OCI-LY3 (cell line): Measurements from ENCODE around the gene PC.
A peak's percentile ranks its signal among the peaks of the same experiment; 100 is the strongest.

ENCODE experiments used
- H2AFZ ChIP-seq: fragments of 200-600, 300-600 bp; shearing (Covaris generic); 2 replicates; pipeline ENCODE4 v1.6.0; 2014; ENCODE audit warnings: antibody characterized with exemption, low read depth, low read length
- H3K27ac ChIP-seq: fragments of 200-600, 300-600 bp; sonication (generic); 2 replicates; pipeline ENCODE4 v1.5.1; 2014; ENCODE audit warnings: mild to moderate bottlenecking, low read length, moderate library complexity, mixed read lengths
- H3K27me3 ChIP-seq: fragments of 200-600, 300-600 bp; sonication (generic); 2 replicates; pipeline ENCODE4 v1.6.1; 2014; ENCODE audit warnings: low read depth, low read length, mixed read lengths
- H3K36me3 ChIP-seq: fragments of 200-600, 300-600 bp; sonication (generic); replicated peaks from 2 replicates; pipeline ENCODE3; 2014; ENCODE audit warnings: low read depth, low read length, mixed read lengths
- H3K4me1 ChIP-seq: fragments of 300-600, 200-600 bp; sonication (generic); 2 replicates; pipeline ENCODE4 v1.6.1; 2014; ENCODE audit warnings: low read length, mixed read lengths
- H3K4me2 ChIP-seq: fragments of 200-600, 300-600 bp; sonication (generic); 2 replicates; pipeline ENCODE4 v1.6.1; 2014; ENCODE audit warnings: low read length, mixed read lengths
- H3K4me3 ChIP-seq: fragments of 300-600, 200-600 bp; sonication (generic); 2 replicates; pipeline ENCODE4 v1.5.1; 2014; ENCODE audit warnings: antibody characterized with exemption, mild to moderate bottlenecking, low read length, moderate library complexity
- H3K79me2 ChIP-seq: fragments of 300-600, 200-600 bp; shearing (Covaris generic); 2 replicates; pipeline ENCODE4 v1.6.1; 2014; ENCODE audit warnings: mild to moderate bottlenecking, low read length, mixed read lengths
- H3K9ac ChIP-seq: fragments of 300-600, 200-600 bp; shearing (Covaris generic); 2 replicates; pipeline ENCODE4 v1.6.0; 2014; ENCODE audit warnings: mild to moderate bottlenecking, low read length, moderate library complexity
- H3K9me3 ChIP-seq: fragments of 200-600, 300-600 bp; shearing (Covaris generic); 2 replicates; pipeline ENCODE4 v1.6.1; 2014; ENCODE audit warnings: low read length, mixed read lengths; ENCODE audit not compliant: insufficient read depth
- H4K20me1 ChIP-seq: fragments of 200-600, 300-600 bp; sonication (generic); 2 replicates; pipeline ENCODE4 v1.6.1; 2016; ENCODE audit warnings: low read length, mixed read lengths; ENCODE audit not compliant: insufficient read depth
- EZH2phosphoT487 ChIP-seq: fragments of 200-600 bp; shearing (Covaris generic); IDR thresholded peaks from 2 replicates; pipeline ENCODE4 v1.6.1; 2018; ENCODE audit warnings: antibody characterized with exemption, mixed run types, low read depth
- TF ChIP-seq, protein P1 (sequence below): fragments of 200-600, 300-600 bp; sonication (generic); IDR thresholded peaks from 2 replicates; pipeline ENCODE4 v1.5.1; 2014; ENCODE audit warnings: antibody characterized with exemption, low read length, low read depth

The PC gene

DNA sequence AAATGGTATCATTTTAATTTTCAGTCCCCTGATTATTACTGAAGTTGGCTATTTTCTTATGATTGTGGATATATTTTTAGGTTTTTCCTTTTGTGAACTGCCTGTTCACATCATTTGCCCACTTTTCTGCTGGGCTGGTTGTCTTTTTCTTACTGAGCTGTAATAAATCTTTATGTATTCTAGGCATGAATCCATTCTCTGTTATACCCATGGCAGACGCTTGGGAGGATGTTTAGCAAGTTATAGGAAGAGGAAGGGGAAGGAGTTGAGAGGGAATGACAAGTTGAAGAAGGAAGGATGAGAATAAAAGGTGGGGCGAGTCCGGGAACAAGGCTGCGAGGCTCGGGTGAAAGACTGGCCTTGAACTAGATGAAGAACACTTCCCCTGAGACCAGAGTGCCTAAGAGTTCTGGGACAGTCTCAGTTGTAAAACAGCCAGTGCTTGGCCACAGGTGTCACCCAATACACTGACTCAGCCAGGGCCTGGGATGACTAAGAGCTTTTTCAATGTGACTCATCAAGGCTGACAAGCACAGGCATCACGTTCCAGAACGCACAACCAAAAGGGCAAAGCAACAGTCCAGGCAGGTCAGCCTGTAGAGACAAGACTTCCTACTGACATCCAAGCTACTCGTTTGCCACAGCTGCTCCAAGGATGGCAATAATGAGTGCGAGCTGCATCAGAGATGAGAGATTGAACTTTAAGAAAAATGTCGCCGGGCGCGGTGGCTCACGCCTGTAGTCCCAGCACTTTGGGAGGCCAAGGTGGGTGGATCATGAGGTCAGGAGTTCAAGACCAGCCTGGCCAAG, 66.1 kb downstream of the PC start:
- Histone ChIP-seq H3K79me2 (no peaks in the 10 kb centered on the region), H3K9me3 (no peaks in the 10 kb centered on the region), H3K27me3 (peaks cover 26% of the 10 kb centered on the region), H2AFZ (no peak overlapping the region; the same call in 1 of the 2 replicates), H3K36me3 (no peaks in the 10 kb centered on the region), H4K20me1 (no peaks in the 10 kb centered on the region), H3K9ac (peak overlapping the region; percentile 8; the same call in 1 of the 2 replicates), H3K4me2 (peak overlapping the region; percentile 55), H3K27ac (peak overlapping the region; percentile 69), H3K4me3 (peak overlapping the region; percentile 41), H3K4me1 (peaks cover 37% of the 10 kb centered on the region)
- TF ChIP-seq, protein P1, sequence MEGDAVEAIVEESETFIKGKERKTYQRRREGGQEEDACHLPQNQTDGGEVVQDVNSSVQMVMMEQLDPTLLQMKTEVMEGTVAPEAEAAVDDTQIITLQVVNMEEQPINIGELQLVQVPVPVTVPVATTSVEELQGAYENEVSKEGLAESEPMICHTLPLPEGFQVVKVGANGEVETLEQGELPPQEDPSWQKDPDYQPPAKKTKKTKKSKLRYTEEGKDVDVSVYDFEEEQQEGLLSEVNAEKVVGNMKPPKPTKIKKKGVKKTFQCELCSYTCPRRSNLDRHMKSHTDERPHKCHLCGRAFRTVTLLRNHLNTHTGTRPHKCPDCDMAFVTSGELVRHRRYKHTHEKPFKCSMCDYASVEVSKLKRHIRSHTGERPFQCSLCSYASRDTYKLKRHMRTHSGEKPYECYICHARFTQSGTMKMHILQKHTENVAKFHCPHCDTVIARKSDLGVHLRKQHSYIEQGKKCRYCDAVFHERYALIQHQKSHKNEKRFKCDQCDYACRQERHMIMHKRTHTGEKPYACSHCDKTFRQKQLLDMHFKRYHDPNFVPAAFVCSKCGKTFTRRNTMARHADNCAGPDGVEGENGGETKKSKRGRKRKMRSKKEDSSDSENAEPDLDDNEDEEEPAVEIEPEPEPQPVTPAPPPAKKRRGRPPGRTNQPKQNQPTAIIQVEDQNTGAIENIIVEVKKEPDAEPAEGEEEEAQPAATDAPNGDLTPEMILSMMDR, result peak; percentile 17; the same call in 1 of the 2 replicates
- TF ChIP-seq EZH2phosphoT487, result no peak

DNA sequence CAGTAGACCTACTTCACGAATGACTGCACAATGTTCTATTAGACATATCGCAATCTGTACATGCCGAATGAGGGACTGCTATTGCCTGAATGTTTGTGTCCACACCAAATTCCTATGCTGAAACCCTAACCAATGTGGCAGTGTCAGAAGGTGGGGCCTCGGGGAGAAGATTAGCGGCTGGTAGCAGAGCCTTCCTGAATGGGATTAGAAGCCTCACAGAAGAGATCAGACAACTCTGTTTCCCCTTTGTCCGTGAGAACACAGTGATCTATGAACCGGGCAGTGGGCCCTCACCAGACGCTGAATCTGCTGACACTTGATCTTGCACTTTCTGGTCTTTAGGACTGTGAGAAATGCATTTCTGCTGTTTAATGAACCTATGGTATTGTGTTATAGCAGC, 68.2 kb downstream of the PC start:
- no peak overlapping the region for H2AFZ ChIP-seq
- H3K36me3 ChIP-seq, result no peaks in the 10 kb centered on the region
- H3K9me3 ChIP-seq, result no peaks in the 10 kb centered on the region
- no peak overlapping the region for H3K9ac ChIP-seq
- TF ChIP-seq, protein P1, result no peak
- no peak for TF ChIP-seq EZH2phosphoT487
- H3K4me1 ChIP-seq, result peaks cover 37% of the 10 kb centered on the region
- 0 out of 2 replicates have a peak overlapping the region, but pooled peaks have one; percentile 2 for H3K4me2 ChIP-seq
- no peak overlapping the region for H3K4me3 ChIP-seq
- H4K20me1 ChIP-seq, result no peaks in the 10 kb centered on the region
- no peaks in the 10 kb centered on the region for H3K79me2 ChIP-seq
- H3K27me3 ChIP-seq, result peaks cover 16% of the 10 kb centered on the region
- no peak overlapping the region for H3K27ac ChIP-seq

DNA sequence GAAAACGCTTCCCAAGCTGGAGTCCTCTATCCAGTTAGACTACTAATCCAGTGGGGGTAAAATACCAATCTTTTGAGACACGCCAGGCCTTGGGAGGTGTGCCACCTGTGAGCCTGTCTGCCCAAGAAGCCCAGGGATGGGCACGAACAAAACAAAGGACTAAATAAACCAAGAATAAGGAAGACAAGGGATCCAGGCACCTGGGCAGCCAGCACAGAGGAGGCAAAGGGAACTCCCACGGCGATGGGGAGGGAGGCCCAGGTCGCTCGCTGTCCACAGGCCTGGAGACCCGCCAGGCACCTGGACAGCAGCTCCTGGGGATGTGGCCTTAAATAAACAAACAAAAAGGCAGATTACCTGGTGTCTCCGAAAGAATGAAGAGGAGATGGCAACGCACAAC, 69.9 kb downstream of the PC start:
- H3K9me3 ChIP-seq, result no peaks in the 10 kb centered on the region
- no peak overlapping the region for H3K27ac ChIP-seq
- no peaks in the 10 kb centered on the region for H3K36me3 ChIP-seq
- H3K4me2 ChIP-seq, result no peak overlapping the region
- H2AFZ ChIP-seq, result no peak overlapping the region
- no peak overlapping the region for H3K9ac ChIP-seq
- no peaks in the 10 kb centered on the region for H3K79me2 ChIP-seq
- peaks cover 31% of the 10 kb centered on the region for H3K4me1 ChIP-seq
- 0 out of 2 replicates have a peak, but pooled peaks cover 5% of the 10 kb centered on the region for H3K27me3 ChIP-seq
- no peak overlapping the region for H3K4me3 ChIP-seq
- no peaks in the 10 kb centered on the region for H4K20me1 ChIP-seq
- no peak for TF ChIP-seq EZH2phosphoT487
- TF ChIP-seq, protein P1, result no peak

DNA sequence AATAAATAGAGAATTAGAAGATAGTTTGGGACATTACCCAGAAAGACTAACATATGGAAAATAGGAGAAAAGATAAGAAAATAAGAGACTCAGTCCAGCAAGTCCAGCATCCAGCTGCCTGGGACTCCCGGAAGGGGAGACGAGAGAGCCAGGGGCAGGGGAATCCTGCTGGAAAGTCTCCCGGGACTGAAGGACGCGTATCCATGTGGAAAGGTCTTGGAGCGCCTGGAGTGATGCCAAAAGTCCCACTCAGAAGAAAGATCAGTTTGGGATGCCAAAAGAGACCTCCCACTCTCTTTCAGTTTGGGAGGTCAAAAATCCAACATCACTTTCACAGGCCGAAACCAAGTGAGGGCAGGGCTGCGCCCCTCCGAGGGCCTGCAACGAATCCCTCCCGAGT, 70.7 kb downstream of the PC start:
- H3K36me3 ChIP-seq, result no peaks in the 10 kb centered on the region
- no peak overlapping the region for H3K4me2 ChIP-seq

More for the DNA sequence above, 70.7 kb downstream of the PC start:
- Histone ChIP-seq H3K4me1 (peaks cover 24% of the 10 kb centered on the region), H4K20me1 (no peaks in the 10 kb centered on the region), H3K27me3 (no peaks in the 10 kb centered on the region), H3K79me2 (no peaks in the 10 kb centered on the region), H3K27ac (no peak overlapping the region), H3K9me3 (no peaks in the 10 kb centered on the region), H3K4me3 (no peak overlapping the region), H3K9ac (no peak overlapping the region), H2AFZ (no peak overlapping the region)
- TF ChIP-seq EZH2phosphoT487, result no peak
- TF ChIP-seq, protein P1, result no peak
